Keratinocyte (primary cell): Measurements from ENCODE around the gene RC3H1. TPM values are rescaled to one million over a fixed set of nuclear protein-coding genes. Genes with fewer than 3 reads are reported as not detected.
A peak's percentile ranks its signal among the peaks of the same experiment; 100 is the strongest.

Experiments used
- DNase-seq: peaks from one replicate; pipeline ENCODE4 v3.0.0-alpha.2; 2011; ENCODE audit warnings: low read depth, missing footprints, low spot score
- FAIRE-seq: peaks from 2 replicates; lab custom pipeline; 2011; peaks lifted over from hg19 to GRCh38; lab: Jason Lieb, UNC
- H2AFZ ChIP-seq: 2 replicates; pipeline ENCODE4 v1.6.0; 2012; ENCODE audit warnings: low read length, control low read depth, inconsistent platforms; ENCODE audit not compliant: control insufficient read depth
- H3K27ac ChIP-seq: 2 replicates; pipeline ENCODE4 v1.5.1; 2011; ENCODE audit warnings: low read length; ENCODE audit not compliant: control insufficient read depth, insufficient read depth
- H3K27me3 ChIP-seq: 3 replicates; pipeline ENCODE4 v1.6.0; 2011; ENCODE audit warnings: low read length; ENCODE audit not compliant: control insufficient read depth, insufficient read depth; ENCODE audit errors: extremely low read depth
- H3K36me3 ChIP-seq, 2 experiments: 2 replicates in 1 of 2; 3 replicates in 1 of 2; pipeline ENCODE4 v1.5.1; 2011; ENCODE audit warnings: low read length in 2 of 2, mild to moderate bottlenecking in 1 of 2; ENCODE audit not compliant: control insufficient read depth in 2 of 2, insufficient read depth in 2 of 2; ENCODE audit errors: extremely low read depth in 1 of 2
- H3K4me1 ChIP-seq: 3 replicates; pipeline ENCODE4 v1.5.1; 2011; ENCODE audit warnings: low read length; ENCODE audit not compliant: control insufficient read depth, insufficient read depth; ENCODE audit errors: extremely low read depth
- H3K4me2 ChIP-seq: 3 replicates; pipeline ENCODE4 v1.6.0; 2011; ENCODE audit warnings: low read depth, low read length; ENCODE audit not compliant: control insufficient read depth, insufficient read depth; ENCODE audit errors: extremely low read depth
- H3K4me3 ChIP-seq, 3 experiments: fragments of 200-600 bp in 1 of 3; sonication (generic) in 1 of 3; 2 replicates in 2 of 3; 3 replicates in 1 of 3; pipeline ENCODE4 v1.5.1; 2011 to 2016; ENCODE audit warnings: low read length in 3 of 3, mild to moderate bottlenecking in 3 of 3, control low read depth in 2 of 3, inconsistent platforms in 1 of 3, low read depth in 1 of 3, mixed read lengths in 1 of 3, mixed run types in 1 of 3, moderate library complexity in 1 of 3; ENCODE audit not compliant: control insufficient read depth in 2 of 3, insufficient read depth in 2 of 3; ENCODE audit errors: extremely low read depth in 1 of 3
- H3K79me2 ChIP-seq: 2 replicates; pipeline ENCODE4 v1.6.0; 2012; ENCODE audit warnings: low read length; ENCODE audit not compliant: control insufficient read depth, insufficient read depth
- H3K9ac ChIP-seq: 3 replicates; pipeline ENCODE4 v1.6.0; 2011; ENCODE audit warnings: low read length; ENCODE audit not compliant: control insufficient read depth, insufficient read depth; ENCODE audit errors: extremely low read depth
- H3K9me1 ChIP-seq: 3 replicates; pipeline ENCODE4 v1.6.0; 2011; ENCODE audit warnings: low read length; ENCODE audit not compliant: control insufficient read depth, insufficient read depth; ENCODE audit errors: extremely low read depth
- H3K9me3 ChIP-seq: 2 replicates; pipeline ENCODE4 v1.5.1; 2012; ENCODE audit warnings: low read depth, low read length; ENCODE audit not compliant: control insufficient read depth
- H4K20me1 ChIP-seq: 3 replicates; pipeline ENCODE4 v1.6.0; 2011; ENCODE audit warnings: low read length; ENCODE audit not compliant: control insufficient read depth, insufficient read depth; ENCODE audit errors: extremely low read depth
- CTCF ChIP-seq, 3 experiments: IDR thresholded peaks in 1 of 3; conservative IDR thresholded peaks in 1 of 3; optimal IDR thresholded peaks in 1 of 3; 2 replicates in 2 of 3; 3 replicates in 1 of 3; pipeline versions ENCODE3 to v1.5.1; 2011; ENCODE audit warnings: low read length in 3 of 3, mild to moderate bottlenecking in 3 of 3, moderate library complexity in 2 of 3, control low read depth in 1 of 3, inconsistent platforms in 1 of 3; ENCODE audit not compliant: insufficient read depth in 2 of 3; ENCODE audit errors: extremely low read depth in 1 of 3
- EZH2 ChIP-seq: IDR thresholded peaks from one replicate; pipeline ENCODE4 v1.6.1; 2012; ENCODE audit warnings: inconsistent platforms, mild to moderate bottlenecking, low read length, moderate library complexity
- dilution Hi-C: fragments of 300-500 bp; cut with MboI; formaldehyde crosslinking; loops from one replicate; pipeline ENCODE4 v1.7.0; 2020; ENCODE audit warnings: low sequenced_read_pairs; ENCODE audit not compliant: extremely low pct_ligation_motif_present
- polyA plus RNA-seq, 5 experiments: library from polyadenylated mRNA; depleted of rRNA in 3 of 5; stranded (reverse) in 3 of 5; stranded (forward) in 1 of 5; unstranded in 1 of 5; fragments of >200 nt; gene quantifications; 1 replicate in 1 of 5; 2 replicates in 3 of 5; 3 replicates in 1 of 5; pipeline versions ENCODE4 v1.2.1 to v1.2.3, GENCODE V29; 2011 to 2012; ENCODE audit warnings: missing spikeins in 2 of 5, low read depth in 1 of 5, low replicate concordance in 1 of 5

Gene RC3H1
- polyA plus RNA-seq, 1 donor (not counting 4 experiments of a cell fraction or from before 2014, with no cell fraction given), result 10.4 TPM

DNA sequence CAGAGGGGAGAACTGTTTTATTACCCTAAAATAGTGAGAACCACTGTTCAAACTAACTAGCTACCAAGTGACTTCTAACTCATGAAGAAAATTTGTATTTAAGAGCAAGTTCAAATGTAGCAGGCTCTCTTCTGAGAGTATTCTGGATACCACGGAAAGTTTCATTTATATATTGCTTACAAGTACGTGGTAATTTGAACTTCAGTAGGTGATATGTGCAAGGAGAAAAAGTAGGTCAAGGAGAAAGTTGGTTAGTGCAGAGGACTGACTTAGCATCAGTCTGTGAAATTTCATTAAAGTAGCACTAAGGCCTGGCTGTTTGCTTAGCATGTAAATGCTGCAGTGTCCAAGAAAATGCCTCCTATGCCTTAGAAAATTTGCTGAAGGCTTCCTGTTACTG is 121.7 kb downstream of the RC3H1 start:
- no peak for FAIRE-seq
- dilution Hi-C loops, result no loop called here

GRCh38 chr1:173894189-173894588 is 128.0 kb downstream of the RC3H1 start:
- FAIRE-seq, result peak; percentile 5
- H2AFZ ChIP-seq, result no peak overlapping the region
- H3K9me3 ChIP-seq, result no peaks in the 10 kb centered on the region
- H3K36me3 ChIP-seq, result no peaks in the 10 kb centered on the region
- H3K9ac ChIP-seq, result no peak overlapping the region
- dilution Hi-C loops, result no loop called here
- H3K4me1 ChIP-seq, result peaks cover 8% of the 10 kb centered on the region
- peak overlapping the region; percentile 4 for H3K4me2 ChIP-seq
- H4K20me1 ChIP-seq, result no peaks in the 10 kb centered on the region
- no peak for DNase-seq
- no peaks in the 10 kb centered on the region for H3K27me3 ChIP-seq
- no peak for TF ChIP-seq CTCF (optimal IDR thresholded peaks at IDR 0.05 in 1 of 3, IDR thresholded peaks at IDR 0.05 in 1 of 3, conservative IDR thresholded peaks at IDR 0.05 in 1 of 3; ENCODE audit: extremely low read depth in 1 of 3, insufficient read depth in 2 of 3, low read length in 3 of 3)
- TF ChIP-seq EZH2, result no peak
- no peak overlapping the region for H3K27ac ChIP-seq
- no peaks in the 10 kb centered on the region for H3K9me1 ChIP-seq
- H3K79me2 ChIP-seq, result no peaks in the 10 kb centered on the region
- no peak overlapping the region for H3K4me3 ChIP-seq

More for the DNA sequence above, 121.7 kb downstream of the RC3H1 start:
- Histone ChIP-seq H3K9ac (no peak overlapping the region), H3K4me3 (no peak overlapping the region), H4K20me1 (no peaks in the 10 kb centered on the region), H2AFZ (no peak overlapping the region), H3K4me2 (no peak overlapping the region), H3K79me2 (no peaks in the 10 kb centered on the region), H3K9me1 (no peaks in the 10 kb centered on the region), H3K27me3 (no peaks in the 10 kb centered on the region), H3K36me3 (no peaks in the 10 kb centered on the region), H3K27ac (no peak overlapping the region), H3K4me1 (no peaks in the 10 kb centered on the region), H3K9me3 (no peaks in the 10 kb centered on the region)
- TF ChIP-seq EZH2 (no peak), CTCF (optimal IDR thresholded peaks at IDR 0.05 in 1 of 3, IDR thresholded peaks at IDR 0.05 in 1 of 3, conservative IDR thresholded peaks at IDR 0.05 in 1 of 3; ENCODE audit: extremely low read depth in 1 of 3, insufficient read depth in 2 of 3, low read length in 3 of 3) (no peak)
- no peak for DNase-seq
